Left forelimb (tissue), 1 donor: ENCODE results near the gene IL23R.
A peak's percentile ranks its signal among the peaks of the same experiment; 100 is the strongest.

Source experiments
- DNase-seq: peaks from one replicate; pipeline ENCODE4 v3.0.0-alpha.2; 2018; ENCODE audit warnings: low spot score

Gene IL23R

DNA sequence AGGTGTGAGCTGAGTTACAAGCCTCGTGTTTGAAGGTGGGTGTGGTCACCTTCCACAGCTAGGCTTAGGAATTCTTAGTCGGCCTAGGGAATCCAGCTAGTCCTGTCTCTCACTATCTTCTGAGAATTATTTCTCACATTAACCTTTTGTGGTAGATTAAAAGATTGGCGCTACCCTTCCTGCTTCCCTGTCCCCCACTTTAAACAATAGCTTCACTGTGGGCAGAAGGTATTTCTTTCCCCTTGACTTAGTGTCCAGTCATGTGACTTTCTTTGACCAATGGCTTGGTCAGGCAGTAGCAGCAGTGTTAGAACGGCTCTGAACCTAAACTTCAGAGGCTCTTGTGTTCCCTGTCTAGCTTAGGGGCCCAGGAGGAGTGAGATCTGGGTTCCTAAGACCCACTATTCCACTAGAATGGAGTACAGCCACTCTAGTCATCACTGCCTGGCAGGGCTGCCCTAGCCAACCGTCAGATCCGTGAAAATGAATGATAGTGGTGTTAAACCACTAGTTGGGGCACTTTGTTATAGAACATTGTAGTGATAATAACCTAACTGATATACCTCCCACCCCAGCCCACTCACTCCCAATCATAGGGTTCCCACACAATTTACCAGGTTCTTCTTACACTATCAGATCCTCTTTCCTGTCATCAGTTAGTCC lies 17.6 kb upstream of the IL23R start:
- DNase-seq = no peak

DNA sequence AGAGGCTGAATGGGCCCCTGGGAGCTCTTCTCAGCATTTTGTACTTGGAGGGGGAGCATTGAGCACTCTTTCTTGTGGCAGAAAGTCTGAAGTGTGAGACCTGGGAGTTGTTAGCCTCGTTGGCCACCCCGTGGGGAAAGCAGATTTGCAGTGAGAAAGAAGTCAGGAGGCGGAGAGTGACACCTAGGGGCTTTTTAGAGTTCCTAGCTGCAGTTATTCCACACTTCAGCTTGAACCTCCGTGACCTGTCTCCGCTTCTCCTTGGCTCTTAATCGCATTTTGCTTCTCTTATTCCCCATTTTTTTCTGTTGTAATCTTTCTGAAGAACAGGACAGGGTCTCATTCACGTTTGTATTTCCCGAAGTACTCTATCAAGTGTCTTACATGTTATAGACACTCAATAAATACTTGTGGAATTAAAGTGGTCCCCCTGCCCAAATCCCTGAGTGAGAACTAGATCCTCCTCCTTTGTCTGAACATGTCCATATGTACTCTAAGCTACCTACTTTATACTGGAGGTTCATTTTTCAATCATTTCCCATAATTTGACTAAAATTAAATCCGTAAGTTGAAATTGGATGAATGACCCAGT lies 17.0 kb upstream of the IL23R start:
- peak; percentile 66 for DNase-seq

DNA sequence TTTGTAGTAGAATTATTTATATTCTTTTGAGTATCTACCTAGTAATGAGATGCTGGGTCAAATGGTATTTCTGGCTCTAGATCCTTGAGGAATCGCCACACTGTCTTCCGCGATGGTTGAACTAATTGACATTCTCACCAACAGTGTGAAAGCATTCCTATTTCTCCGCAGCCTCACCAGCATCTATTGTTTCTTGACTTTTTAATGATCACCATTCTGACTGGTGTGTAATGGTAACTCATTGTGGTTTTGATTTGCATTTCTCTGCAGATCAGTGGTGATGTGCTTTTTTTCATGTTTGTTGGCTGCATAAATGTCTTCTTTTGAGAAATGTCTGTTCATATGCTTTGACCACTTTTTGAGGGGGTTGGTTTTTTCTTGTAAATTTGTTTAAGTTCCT lies 15.3 kb upstream of the IL23R start:
- DNase-seq = no peak

DNA sequence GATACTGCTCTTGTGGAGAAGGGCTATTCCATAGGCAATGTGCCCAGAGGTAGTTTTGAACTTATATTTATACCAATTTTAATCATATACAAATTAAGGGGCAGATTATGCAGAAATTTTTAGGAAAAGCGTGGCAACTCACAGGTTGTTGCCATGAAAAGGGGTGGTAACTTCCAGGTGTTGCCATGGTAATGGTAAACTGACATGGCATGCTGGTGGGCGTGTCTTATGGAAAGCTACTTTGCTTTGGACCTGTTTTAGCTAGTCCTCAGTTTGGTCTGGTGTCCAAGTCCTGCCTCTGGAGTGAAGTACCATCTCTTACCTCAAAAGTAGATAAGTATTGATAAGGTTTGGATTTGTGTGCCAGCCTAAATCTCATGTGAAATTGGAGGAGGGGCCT lies 7.9 kb upstream of the IL23R start:
- DNase-seq = no peak

DNA sequence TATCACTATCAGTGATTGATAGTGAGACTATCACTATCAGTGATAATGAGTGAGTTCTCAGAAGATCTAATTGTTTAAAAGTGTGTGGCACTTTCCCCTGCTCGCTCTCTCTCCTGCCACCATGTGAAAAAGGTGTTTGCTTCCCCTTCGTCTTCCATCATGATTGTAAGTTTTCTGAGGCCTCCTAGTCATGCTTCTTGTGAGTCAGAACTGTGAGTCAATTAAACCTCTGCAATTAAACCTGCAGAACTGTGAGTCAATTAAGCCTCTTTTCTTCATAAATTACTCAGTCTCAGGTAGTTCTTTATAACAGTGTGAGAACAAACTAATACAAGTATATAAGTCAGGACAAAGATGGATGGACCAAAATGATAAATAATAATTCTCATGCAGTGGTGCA lies 7.0 kb upstream of the IL23R start:
- DNase-seq = no peak

DNA sequence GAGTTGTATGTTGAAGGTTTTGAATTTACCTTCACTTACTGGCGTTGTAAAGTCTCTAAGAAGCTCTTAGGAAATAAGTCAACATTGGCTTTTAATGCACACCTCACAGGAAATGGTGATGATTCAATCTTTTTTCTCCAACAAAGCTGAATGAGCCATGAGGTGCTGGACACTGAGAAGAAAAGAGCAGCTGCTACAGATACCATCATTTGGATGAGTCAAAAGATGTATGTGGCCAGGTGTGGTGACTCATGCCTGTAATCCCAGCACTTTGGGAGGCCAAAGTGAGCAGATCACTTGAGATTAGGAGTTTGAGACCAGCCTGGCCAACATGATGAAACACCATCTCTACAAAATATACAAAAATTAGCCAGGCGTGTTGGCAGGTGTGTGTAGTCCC lies 3.3 kb upstream of the IL23R start:
- DNase-seq = no peak

DNA sequence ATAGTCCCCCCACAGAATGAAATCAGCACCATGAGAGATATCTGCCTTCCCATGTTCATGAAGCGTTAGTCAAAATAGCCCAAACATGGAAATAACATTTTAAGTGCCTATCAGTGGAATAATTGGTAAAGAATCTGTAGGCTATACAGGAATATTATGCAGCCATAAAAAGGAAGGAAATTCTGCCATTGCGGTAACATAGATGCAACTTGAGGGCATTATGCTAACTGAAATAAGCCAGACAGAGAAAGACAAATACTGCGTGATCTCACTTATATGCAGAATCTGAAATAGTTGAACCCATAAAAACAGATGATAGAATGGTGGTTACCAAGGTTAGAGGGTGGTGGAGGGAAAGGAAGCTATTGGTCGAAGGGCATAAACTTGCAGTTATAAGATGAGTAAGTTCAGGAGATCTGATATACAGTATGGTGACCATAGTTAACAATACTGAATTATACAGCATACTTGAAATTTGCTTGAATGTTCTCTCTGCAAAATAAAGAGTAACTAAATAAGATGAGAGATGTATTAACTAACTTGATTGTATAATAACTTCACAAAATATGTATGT lies 699 bp upstream of the IL23R start:
- DNase-seq = no peak

DNA sequence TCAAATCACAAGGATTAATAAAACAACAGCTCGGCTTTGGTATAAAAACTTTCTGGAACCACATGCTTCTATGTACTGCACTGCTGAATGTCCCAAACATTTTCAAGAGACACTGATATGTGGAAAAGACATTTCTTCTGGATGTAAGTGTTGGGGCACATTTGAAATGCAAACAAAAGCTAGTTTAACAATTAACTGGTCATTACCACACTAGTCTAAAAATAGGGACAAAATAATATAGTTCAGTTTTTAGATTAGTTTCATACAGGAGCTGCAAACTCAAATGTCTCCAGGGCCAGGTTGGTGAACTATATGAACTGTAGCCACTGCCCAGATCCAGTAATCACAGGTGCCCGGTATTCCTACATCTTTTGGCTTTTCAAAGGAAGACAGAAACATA lies 3.2 kb downstream of the IL23R start:
- no peak for DNase-seq

DNA sequence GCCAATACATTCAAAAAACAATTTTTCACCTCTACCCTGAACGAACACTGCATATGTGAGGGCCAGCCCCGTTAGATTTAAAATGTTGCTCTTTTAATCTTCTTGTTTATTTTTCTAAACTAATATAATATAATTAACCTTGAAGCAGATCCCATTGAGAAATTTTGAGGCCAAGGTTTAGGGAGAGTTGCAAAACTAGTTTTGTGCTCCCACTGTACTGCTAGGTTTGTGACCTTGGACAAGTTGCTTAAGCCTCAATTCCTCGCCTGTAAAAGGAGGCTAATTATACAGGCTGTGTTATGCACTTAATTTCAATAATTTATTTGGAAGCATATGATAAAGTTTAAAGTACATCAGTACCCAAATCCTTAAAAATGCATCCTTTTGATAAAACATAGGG lies 3.7 kb downstream of the IL23R start:
- DNase-seq = no peak

DNA sequence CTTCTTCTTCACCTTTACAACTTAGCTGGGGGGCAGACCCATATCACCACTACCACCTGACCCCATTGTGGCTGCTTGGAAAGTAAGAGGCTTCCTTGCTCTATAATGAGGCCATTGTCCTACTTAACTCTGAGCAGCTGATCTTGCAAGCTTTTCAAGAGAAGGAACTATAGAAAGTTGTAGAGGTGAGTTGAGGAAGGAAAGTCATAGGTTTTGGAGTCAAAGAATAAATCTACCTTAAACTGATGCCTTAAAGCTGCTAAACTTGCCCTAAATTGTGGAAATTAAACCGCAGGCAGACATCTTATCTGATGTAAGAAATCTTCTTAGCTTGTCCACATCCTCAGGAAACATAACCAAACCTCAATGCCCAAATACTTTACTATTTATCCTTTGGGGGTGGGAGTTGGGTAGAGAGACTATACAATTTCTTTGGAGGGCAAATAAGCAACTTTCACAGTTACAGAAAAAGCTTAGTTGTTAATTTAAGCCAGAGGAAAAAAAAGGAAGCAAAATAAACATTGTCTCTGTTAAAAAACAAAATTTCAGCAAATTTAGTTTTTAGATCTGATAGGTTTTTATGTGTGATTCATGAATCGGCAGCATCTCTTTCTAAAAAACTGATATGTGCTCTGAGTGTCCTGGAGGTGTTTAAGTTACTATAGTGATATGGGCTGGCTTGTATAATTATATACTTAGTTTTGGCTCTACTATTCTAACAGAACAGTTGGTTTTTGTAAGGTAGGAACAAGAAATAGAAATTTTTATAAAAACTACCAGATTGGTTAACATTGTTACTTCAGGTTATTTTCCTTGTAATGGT lies 4.7 kb downstream of the IL23R start:
- DNase-seq = no peak

DNA sequence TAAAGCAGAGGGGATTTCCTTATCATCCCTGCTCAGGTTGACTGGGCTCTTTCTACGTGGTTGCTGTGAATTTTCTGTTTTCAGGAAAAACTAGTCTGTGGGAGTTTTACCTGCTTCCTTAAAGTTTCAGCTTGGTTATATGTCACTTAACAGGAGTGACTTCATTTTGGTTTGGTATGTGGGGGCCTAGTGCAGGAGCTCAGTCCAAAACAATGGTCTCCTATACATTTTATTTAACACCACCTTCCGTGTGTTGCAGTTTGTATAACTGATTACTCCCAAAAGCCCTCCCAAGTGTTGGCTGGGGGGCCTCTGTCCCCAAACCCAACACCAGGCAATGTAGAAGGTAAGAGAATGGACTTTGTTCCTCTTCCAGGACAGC lies 5.3 kb downstream of the IL23R start:
- no peak for DNase-seq

DNA sequence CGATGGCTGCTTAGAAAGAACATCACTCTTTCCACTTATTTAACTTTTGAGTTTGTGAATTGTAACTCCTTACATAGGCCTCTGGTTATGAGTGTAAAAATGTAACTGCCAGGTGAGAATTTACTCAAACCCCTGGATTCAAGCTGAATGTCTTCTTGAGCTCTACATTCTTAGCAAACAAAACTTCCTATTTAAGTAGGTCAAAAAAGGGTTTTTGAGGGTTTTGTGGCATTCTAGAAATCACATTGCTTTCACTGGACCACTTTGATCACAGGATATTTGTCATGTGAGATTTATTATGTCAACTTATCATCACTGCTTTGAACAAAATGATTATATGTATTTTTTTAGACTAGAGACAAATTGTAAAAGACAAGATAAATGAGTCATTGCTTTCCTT lies 5.7 kb downstream of the IL23R start:
- DNase-seq = no peak

DNA sequence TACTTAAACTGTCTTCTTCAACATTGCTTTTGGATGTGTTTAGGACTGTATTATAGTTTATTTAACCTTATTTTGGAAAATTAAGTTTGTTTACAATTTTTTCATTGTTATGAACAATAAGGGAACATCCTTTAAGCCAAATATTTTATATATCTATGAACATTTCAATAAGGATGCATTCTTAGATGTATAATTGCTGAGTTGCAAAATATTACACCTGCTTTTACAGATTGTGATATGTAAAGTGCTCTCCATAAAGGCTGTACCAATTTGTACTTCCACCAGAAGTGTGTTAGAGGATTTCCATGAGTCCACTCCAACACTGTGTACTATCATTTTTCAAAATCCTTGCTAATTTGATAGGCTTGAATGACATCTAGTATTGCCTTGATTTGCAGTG lies 7.7 kb downstream of the IL23R start:
- DNase-seq = no peak

DNA sequence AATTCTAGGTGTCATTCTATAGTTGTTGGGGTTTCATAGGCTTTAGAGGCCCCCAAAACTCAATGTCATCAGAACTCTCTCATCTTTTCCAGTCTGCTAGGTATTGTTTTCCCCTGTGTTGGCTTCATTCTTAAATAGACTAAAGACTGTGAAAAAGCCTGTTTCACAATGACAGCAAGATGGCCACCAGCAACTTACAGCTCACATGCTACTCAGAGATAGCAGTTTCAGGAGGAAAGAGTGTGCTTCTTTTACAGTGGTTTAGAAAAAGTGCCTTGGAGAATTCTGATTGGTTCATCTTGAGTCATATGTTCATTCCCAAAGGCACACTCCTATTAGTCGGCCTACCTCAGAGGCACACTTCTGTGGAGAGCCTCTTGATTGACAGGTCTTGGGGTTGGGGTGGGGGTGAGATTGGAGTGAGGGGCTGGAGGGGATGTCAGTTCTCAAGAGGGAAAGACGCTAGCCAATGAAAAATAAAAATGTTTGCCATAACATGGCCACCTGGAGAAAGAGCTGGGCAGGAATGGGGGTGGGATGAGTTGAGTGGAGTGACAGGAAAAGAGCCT lies 8.5 kb downstream of the IL23R start:
- DNase-seq = no peak

DNA sequence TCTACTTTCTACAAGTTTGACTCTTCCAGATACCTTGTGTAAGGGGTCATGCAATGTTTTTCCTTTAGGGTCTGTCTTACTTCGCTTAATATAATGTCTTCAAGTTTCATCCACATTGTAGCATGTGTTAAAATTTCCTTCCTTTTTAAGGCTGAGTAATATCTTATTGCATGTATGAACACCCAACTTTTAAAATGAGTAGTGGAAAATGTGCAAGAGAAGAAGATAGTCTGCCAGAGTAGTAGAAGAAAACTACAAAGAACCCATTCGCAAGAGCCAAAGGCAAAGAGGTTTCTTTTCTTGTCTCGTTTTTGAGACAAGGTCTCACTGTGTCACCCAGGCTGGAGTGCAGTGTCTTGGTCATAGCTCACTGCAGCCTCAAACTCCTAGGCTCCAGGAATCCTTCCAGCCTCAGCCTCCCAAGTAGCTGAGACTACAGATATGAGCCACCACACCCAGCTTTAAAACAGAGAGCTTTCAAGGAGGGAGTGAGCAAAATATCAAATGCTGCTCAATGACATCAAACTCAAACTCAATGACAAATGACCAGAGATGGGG lies 9.4 kb downstream of the IL23R start:
- DNase-seq = no peak

DNA sequence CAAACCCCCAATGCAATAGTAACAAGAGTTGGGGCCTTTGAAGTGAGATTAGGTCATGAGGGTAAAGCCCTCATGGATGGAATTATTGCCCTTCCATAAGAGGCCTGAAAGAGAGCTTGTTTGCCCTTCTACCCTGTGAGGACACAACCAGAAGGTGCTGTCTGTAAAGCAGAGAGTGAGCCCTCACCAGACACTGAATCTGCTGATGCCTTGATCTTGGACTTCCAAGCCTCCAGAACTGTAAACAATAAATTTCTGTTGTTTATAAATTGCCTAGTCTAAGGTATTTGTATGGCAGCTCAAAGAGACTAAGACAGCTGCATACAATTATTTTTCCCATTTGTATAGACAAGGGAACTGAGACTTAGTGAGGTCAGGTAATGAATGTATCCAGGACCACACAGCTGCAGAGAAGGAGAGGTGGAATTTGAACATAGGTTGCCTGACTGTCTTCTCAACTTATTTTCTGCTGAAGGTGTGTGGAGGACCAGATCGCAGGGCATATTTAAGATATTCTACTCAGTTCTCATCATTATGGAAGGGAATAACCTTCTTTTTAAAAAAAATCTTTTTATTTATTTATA lies 18.7 kb downstream of the IL23R start:
- DNase-seq = no peak

DNA sequence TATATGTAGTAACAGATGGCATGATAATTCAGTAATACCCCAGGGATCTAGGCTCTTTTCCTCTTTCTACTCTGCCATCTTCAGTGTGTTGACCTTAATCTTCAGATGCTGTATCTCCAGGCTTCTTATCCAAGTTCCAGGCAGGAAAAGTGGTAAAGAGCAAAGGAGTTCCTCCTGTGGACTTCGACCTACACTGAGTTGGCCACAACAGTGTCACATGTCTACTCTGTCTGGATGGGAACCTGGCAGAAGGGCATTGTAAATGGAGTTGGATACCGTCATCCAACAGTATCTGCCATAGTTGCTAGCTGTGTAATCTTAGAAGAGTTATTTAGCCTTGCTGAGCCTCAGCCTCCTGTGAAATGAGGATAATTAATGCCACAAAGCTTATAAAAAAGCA lies 21.9 kb downstream of the IL23R start:
- no peak for DNase-seq

DNA sequence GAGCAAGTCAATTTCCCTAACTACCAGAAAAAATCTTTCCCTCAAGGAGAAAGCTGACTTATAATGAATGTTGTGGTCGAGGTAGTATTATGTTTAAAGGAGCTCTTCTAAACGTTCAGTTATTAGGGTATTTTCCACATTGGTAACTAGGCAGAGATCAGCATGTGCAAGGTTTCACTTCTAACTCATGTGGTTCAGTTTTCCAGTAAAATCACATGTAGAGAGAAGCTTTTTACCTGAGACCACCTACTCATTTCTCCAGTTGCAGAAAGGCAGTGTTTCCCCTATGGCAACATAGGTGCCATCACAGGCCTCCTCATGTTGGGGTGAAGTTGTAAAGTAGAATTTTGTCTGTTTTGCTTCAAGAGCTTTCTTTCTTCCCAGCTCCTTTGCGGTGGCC lies 23.7 kb downstream of the IL23R start:
- no peak for DNase-seq

DNA sequence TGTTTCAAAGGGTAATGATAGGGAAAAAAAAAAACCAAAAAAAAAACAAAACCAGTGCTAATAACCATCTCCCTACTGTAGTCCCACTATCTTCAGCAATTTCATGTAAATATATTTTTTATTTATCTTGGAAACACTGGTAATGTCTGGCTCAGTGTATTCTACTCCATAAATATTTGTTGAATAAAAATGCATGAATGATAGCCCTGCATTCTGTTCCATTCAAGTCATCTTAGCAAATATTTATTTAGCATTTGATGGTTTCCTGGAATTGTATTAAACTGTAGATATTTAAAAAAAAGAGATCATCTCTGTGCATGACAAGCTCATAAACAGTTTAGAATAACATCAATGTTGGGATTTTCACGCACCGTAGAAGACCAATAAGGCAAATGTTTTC lies 24.2 kb downstream of the IL23R start:
- no peak for DNase-seq

DNA sequence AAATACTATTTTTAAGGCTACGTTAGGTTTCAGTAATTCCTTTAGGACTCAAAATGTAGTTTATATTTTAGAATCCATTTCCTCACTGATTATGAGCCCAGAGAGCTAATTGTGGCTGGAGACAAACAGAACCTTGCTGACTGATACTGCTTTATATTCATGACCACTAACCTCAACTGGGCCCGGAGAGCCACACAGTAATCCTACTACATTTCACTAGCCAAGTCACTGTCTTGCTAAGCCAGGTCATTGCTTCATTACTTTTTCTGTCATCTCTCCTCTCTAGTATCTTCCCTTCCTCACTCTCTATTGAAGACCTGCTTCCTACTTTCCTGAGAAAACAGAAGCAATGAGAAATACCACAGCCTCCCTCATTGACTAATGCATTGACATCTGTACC lies 24.7 kb downstream of the IL23R start:
- no peak for DNase-seq

DNA sequence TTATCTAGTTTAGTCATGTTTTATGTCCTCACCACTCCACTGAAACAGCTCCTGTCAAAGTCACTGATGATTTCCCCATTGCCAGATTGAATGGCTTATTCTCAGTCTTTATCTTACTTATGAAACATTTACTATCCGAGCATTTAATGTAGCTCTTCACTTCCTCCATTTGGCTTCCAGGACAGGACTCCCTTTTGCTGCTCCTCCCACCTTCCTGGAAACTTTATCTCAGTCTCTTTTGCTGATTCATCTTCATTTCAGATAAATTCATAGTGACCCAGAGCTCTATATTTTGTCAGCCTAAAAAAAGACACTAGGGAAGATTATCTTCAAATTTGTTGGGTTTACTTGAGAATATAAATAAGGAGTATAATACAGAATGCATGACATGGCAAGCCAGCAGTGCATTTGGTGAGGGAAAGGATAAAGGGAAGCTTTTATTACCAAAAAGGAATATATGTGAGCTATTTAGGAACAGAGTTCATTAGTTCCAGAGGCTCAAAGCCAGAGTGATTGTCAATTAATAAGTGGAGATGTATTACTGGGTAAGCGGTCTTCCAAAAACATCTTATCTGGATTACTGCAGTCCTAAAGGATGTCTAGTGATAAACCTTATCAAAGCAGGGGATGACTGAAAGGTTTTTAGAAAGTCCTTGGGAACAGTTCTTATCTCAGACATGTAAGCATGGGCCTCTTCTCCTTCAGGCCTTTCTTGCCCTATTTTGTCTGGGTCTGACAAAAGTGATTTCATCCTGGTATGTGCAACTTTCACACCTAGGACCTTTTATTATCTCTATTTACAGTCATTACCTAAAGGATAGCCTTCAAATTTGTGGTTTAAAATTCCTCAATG lies 25.6 kb downstream of the IL23R start:
- no peak for DNase-seq
